Measurements from ENCODE around the gene SORT1.
"Not testable (repeated sequence)": the region's sequence is repeated elsewhere in the genome, so short reads cannot be mapped to it uniquely, and the experiment has no call there.

SORT1 gene

GRCh38 chr1:109396871-109397580 is 692 bp downstream of the SORT1 start:
- DNase-seq: peak; percentile 6

DNA sequence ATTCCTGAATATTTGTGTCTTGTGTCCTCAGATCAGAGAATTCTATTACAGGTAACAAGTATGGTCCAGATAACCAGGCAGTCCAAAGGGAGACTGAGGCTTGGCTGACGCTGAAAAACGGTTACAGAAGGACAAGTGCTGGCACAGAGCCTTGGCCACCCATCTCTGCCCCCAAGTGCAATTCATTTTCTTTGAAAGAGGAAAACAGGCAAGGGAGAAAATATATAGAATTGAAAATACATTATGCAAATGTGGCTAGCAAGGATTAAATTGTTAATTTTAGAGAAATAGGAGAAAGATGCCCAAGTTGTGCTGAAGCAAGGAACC is 1.2 kb downstream of the SORT1 start:
- DNase-seq: no peak

GRCh38 chr1:109395602-109396512 is 1.9 kb downstream of the SORT1 start:
- peak; percentile 7 for DNase-seq

DNA sequence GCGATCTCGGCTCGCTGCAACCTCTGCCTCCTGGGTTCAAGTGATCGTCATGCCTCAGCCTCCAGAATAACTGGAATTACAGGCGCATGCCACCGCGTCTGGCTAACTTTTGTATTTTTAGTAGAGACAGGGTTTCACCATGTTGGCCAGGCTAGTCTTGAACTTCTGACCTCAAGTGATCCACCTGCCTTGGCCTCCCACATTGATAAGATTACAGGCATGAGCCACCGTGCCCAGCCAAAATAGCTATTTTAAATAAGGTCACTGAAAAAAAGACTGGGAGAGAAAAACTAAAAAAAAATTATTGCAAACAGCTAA is 2.5 kb downstream of the SORT1 start:
- DNase-seq: not testable (repeated sequence)

DNA sequence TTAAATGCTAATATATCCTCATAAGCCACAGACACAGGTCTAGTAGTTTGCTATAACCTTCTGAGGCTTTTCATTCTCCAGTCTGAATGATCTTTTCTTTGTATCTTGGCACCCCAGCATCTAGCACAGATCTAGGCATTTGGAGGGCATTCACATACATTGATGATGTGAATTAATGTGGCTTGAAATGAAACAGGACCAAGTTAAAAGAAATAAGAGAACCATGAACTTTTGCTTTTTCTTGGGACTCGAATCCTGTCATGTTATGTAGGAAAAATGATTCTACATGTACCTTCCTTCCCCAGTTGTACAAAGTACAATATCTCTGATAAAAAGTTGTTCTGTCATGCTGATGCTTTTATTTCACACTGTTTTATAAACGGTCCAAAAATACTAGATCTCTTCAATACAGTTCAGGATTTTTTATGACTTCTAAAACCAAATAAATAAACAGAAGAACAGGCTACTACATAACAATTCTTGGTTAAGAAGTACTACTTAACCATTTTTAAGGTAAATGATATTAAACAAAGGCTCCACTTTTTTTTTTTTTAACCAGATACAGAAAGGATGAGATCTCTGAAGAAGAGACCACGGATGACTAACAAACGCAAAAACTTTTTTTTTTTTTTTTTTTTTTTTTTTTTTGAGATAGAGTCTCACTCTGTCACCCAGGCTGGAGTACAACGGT is 3.0 kb downstream of the SORT1 start:
- DNase-seq: peak; percentile 10

DNA sequence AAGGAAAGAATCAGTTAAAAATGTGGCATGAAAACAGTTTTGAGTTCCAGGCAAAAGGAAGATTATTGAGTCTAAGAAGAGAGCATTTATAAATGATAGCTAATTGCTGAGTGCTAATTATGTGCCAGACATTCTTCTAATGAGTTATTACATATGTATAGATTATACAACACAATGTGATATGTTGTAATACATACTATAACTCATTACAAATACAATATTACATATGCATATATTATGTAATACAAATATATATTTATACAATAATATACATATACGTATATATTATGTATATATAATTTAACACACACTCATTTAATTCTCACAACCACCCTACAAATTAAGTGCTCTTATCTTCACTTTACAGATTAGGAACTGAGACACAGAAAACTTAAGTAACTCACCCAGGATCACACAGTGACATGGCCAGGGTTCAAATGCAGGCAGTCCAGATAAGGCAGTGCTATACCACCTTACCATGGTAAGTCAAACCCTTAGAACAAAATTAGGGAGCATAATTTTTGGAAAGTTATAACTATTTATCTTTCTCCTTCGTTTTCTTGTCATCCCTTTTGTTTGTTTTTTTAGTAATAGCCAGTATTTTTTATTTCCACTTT is 4.0 kb downstream of the SORT1 start:
- DNase-seq: peak; percentile 15

DNA sequence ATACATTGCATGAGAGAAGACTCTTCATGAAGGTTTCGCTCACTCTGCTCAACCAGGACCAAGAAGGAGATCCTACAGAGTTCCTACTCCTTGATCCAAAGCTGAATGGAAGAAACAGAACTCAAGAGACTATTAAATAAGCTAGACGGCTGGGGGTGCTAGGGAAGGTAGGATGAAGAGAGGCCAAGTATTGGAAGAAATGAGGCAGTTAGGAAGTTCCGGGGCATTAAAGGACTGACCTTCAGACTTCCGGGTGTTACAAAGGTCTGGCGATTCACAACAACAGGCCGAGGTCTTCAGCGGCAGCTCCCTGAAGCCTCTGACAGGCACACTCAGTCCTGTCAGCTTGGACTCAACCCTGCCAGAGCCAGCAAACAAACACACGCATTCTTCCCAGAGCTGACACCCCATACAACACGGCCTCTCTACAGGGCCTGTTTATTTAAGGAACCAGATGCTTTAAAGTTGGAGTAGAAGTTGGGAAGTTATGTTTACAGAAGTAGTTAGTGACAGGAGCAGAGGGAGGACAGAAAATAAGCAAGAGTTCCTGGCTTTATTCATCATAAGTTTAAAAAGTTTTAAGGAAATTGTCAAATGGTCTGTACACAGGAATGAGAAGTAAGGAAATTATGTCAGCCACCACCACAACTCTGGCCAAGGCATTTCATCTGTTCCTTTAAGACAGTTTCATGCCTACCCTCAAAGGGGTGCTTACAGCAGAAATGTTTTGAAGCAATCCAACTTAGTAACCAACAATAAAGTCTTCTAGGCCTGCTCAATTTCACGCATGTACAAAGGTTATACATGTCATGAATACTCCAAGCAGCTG is 4.7 kb downstream of the SORT1 start:
- DNase-seq: peak; percentile 55

DNA sequence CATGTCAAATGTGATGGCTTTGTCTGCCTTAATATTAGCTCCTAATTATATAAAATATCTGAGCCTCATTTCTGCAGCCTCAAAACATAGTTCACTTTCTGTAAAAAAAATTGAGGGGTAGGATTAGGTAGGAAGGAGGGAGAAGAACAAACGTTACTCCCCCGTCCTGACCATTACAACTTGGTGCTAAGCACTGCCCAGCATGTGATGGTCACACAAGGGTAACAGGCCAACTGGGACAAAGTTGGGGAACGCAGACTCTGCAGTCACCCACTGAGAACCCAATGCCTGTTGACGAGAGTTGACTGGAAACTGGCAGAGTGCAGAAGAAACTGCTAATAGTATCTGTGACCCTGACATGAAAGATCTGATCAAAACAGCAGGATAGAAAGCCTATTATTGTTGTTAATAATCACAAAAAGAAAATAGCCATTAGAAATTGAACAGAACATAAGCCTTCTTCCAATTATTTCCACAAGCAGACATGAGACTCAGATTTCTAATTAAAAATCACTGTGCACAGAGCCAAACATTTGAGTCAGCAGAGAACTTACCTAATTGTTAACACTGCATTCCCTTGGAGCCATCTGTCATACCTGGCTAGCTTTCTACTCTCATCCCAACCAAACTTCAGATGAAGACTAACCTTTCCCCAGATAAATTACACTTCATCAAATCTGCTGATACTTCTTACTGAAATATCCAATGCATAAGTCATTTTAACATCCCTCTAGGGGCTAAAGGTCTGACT is 5.5 kb downstream of the SORT1 start:
- DNase-seq: no peak

- DNase-seq: peak; percentile 58
Observed at GRCh38 chr1:109391626-109392025, 6.1 kb downstream of the SORT1 start.

GRCh38 chr1:109391157-109391556 is 6.6 kb downstream of the SORT1 start:
- peak; percentile 66 for DNase-seq

GRCh38 chr1:109389638-109390341 is 7.9 kb downstream of the SORT1 start:
- peak; percentile 92 for DNase-seq

GRCh38 chr1:109388884-109389637 is 8.7 kb downstream of the SORT1 start:
- peak; percentile 44 for DNase-seq

- DNase-seq: no peak
Observed at GRCh38 chr1:109388208-109388711, 9.5 kb downstream of the SORT1 start.

DNA sequence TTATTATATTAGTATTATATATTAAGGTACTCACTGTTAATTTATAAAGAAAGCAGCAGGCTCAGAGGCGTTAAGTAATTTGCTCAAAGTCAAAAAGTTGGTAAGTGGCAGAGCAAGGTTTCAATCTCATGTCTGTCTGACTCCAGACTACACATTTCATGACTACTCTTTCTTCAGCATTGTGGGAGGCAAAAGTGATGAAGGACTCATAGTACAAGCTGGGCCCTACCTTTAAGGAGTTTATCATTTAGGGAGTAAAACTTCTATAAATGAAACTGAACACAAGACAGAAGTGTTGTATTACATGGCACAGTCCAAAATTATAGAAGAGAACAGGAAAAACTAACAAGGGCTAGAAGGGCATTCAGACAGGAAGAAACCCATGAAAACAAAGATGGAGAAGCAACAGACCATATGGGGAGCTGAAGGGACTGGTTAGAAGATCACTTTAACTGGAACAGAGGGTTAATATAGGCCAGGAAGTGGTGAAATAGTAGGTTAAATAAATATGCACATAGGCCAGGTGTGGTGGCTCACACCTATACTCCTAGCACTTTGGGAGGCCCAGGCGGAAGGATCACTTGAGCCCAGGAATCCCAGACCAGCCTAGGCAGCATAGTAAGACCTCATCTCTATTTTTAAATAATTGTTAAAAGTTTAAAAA is 11.5 kb downstream of the SORT1 start:
- DNase-seq: no peak

DNA sequence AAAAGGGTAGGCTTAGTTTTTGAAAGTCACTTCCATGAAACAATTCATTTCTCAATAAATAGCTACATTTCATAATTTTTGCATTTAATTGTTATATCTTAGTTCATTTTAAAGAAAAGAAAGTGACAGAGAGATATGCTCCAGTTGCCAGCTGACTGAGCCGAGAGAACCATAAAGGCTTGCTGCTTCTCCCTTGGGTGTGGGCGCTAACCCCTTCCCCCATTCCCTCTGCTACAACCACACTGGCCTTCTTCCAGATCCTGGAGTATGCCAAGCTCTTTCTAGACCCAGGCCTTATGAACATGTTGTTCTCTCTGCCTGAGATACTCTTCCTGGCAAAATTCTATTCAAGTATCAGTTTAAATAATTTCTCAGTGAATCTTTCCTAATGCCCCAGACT is 12.3 kb downstream of the SORT1 start:
- peak; percentile 38 for DNase-seq

GRCh38 chr1:109383854-109384253 is 13.9 kb downstream of the SORT1 start:
- no peak for DNase-seq

DNA sequence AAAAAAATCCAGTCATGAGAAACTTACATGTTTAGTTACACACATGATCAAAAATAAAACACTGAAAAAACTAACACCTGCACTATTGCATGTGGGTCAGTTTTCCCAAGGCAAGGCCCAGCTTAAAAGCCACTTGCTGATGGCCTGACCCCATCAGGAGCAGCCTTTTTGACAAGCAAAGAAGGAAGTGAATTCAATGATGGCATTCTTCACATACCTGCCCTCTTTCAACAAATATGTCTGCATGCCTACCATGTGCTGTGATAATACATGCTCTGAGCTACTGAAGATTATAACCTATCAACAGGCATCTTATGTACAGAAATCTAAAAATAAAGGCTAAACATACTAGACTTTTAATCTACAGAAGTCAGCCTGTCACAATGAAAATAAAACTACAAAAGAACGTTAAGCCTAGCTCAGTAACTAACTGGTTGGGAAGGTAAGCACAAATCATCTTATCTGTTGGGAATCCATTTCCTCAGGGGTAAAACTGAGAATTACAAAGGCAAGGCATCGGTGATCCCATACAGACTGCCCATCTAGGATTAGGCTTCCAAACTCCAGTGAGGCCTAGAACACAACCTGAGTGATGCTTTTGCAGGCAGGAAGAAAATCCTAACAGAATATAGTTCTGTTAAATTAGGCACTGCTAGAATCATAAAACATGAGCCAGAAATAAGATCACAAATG is 14.5 kb downstream of the SORT1 start:
- no peak for DNase-seq

DNA sequence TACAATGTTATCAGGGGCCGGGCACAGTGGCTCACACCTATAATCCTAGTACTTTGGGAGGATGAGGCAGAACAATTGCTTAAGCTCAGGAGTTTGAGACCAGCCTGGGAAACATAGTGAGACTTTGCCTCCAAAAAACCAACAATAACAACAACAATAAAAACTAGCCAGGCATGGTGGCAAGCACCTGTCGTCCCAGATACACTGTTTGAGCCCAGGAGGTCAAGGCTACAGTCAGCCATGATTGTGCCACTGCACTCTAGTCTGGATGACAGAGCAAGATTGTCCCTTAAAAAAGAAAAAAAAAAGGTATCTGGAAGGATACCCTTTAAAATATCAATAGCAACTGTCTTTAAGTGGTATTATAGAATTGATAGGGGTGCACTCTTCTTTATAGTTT is 16.1 kb downstream of the SORT1 start:
- no peak for DNase-seq

DNA sequence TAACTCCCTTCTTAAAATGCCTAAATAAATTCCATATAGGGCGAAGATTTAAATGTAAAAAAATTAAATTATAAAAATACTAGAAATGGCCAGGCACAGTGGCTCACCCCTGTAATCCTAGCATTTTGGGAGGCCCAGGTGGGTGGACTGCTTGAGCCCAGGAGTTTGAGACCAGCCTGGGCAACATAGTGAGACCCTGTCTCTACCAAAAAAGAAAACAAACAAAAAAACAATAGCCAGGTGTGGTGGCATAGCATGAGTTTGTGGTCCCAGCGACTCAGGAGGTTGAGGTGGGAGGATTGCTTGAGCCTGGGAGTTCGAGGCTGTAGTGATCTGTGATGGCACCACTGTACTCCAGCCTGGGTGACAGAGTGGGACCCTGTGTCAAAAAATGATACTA is 17.8 kb downstream of the SORT1 start:
- no peak for DNase-seq

Measured in OCI-M1 (cell line).